ENCODE measurements around the gene CCL14. TPM values are rescaled to one million over a fixed set of nuclear protein-coding genes. Genes with fewer than 3 reads are reported as not detected.
A peak's percentile ranks its signal among the peaks of the same experiment; 100 is the strongest.

Gene CCL14
- total RNA-seq (2022) (not detected in 2 replicates), Bru-seq, nascent RNA (percentile 21 among the genes with signal in this experiment), BruChase-seq, experiment 1, labeled RNA remaining after a 2-hour chase (not detected), BruChase-seq, experiment 2, labeled RNA remaining after a 6-hour chase (not detected)
- long read RNA-seq = 0 reads

GRCh38 chr17:35986643-35987042 lies at the start of gene CCL14:
Gene CCL14 (minus strand): TSS chr17:35986729. CDS start chr17:35986649, 80 bp downstream.
- no TSS peak for BruUV-seq (replicated peaks)
- peaks cover 12% of the 10 kb centered on the region; the same call in 1 of the 2 replicates for H3K9me3 ChIP-seq
- no peaks in the 10 kb centered on the region for H3K36me3 ChIP-seq (ENCODE audit: control insufficient read depth, insufficient read depth, low read length)
- TF ChIP-seq CTCF (IDR thresholded peaks at IDR 0.05; ENCODE audit: insufficient read depth in 1 of 2, low read depth in 1 of 2, low read length in 1 of 2, severe bottlenecking in 1 of 2, unreplicated experiment in 1 of 2) = no peak
- no peaks in the 10 kb centered on the region for H3K27me3 ChIP-seq (replicated peaks; ENCODE audit: control insufficient read depth, insufficient read depth, low read length)
- no peaks in the 10 kb centered on the region for H3K4me1 Mint-ChIP-seq (ENCODE audit: low read depth, unreplicated experiment)
- no peaks in the 10 kb centered on the region for H3K27me3 Mint-ChIP-seq (ENCODE audit: insufficient read depth, unreplicated experiment)
- H3K4me1 ChIP-seq = peaks cover 7% of the 10 kb centered on the region
- no peak within 1 kb of the TSS for H3K27ac Mint-ChIP-seq (ENCODE audit: unreplicated experiment)
- peaks cover 9% of the 10 kb centered on the region for H3K9me3 Mint-ChIP-seq (ENCODE audit: unreplicated experiment)
- H3K36me3 Mint-ChIP-seq (ENCODE audit: insufficient read depth, unreplicated experiment) = no peaks in the 10 kb centered on the region
- ChIA-PET POLR2A (no interaction called here), CTCF (no interaction called here)
- H3K4me3 ChIP-seq (ENCODE audit: low read depth, low read length) = no peak within 1 kb of the TSS
- no peak for DNase-seq
- no peak within 1 kb of the TSS for H3K4me3 Mint-ChIP-seq (ENCODE audit: unreplicated experiment)
- intact Hi-C loops (cut with micrococcal nuclease; ENCODE audit: unreplicated experiment) = no loop called here

- no peaks in the 10 kb centered on the region; the same call in 1 of the 2 replicates for H3K27me3 ChIP-seq (replicated peaks; ENCODE audit: control insufficient read depth, insufficient read depth, low read length)
- H3K27me3 Mint-ChIP-seq (ENCODE audit: insufficient read depth, unreplicated experiment) = peaks cover 3% of the 10 kb centered on the region
- TF ChIP-seq CTCF (IDR thresholded peaks at IDR 0.05; ENCODE audit: insufficient read depth in 1 of 2, low read depth in 1 of 2, low read length in 1 of 2, severe bottlenecking in 1 of 2, unreplicated experiment in 1 of 2) = no peak
- no peaks in the 10 kb centered on the region for H3K9me3 ChIP-seq
- ChIA-PET POLR2A (no interaction called here), CTCF (no interaction called here)
- intact Hi-C loops (cut with micrococcal nuclease; ENCODE audit: unreplicated experiment) = no loop called here
- no peaks in the 10 kb centered on the region for H3K9me3 Mint-ChIP-seq (ENCODE audit: unreplicated experiment)
- H3K4me3 ChIP-seq (ENCODE audit: low read depth, low read length) = no peak overlapping the region
- DNase-seq = no peak
- H3K36me3 Mint-ChIP-seq (ENCODE audit: insufficient read depth, unreplicated experiment) = no peaks in the 10 kb centered on the region
- no peak overlapping the region for H3K4me3 Mint-ChIP-seq (ENCODE audit: unreplicated experiment)
- no peaks in the 10 kb centered on the region for H3K36me3 ChIP-seq (ENCODE audit: control insufficient read depth, insufficient read depth, low read length)
- H3K4me1 Mint-ChIP-seq (ENCODE audit: low read depth, unreplicated experiment) = no peaks in the 10 kb centered on the region
- BruUV-seq (replicated peaks) = no TSS peak
- no peaks in the 10 kb centered on the region for H3K4me1 ChIP-seq
- H3K27ac Mint-ChIP-seq (ENCODE audit: unreplicated experiment) = no peak overlapping the region
These were observed 49.7 kb upstream of the CCL14 start for GRCh38 chr17:36036235-36036634.

GRCh38 chr17:36034127-36034526 lies 47.6 kb upstream of the CCL14 start:
- no peak for TF ChIP-seq CTCF (IDR thresholded peaks at IDR 0.05; ENCODE audit: insufficient read depth in 1 of 2, low read depth in 1 of 2, low read length in 1 of 2, severe bottlenecking in 1 of 2, unreplicated experiment in 1 of 2)
- Mint-ChIP-seq H3K36me3 (ENCODE audit: insufficient read depth, unreplicated experiment) (no peaks in the 10 kb centered on the region), H3K4me1 (ENCODE audit: low read depth, unreplicated experiment) (peaks cover 10% of the 10 kb centered on the region), H3K9me3 (ENCODE audit: unreplicated experiment) (no peaks in the 10 kb centered on the region), H3K4me3 (ENCODE audit: unreplicated experiment) (no peak overlapping the region), H3K27me3 (ENCODE audit: insufficient read depth, unreplicated experiment) (peaks cover 12% of the 10 kb centered on the region), H3K27ac (ENCODE audit: unreplicated experiment) (no peak overlapping the region)
- no peaks in the 10 kb centered on the region for H3K36me3 ChIP-seq (ENCODE audit: control insufficient read depth, insufficient read depth, low read length)
- intact Hi-C loops (cut with micrococcal nuclease; ENCODE audit: unreplicated experiment) = no loop called here
- no peaks in the 10 kb centered on the region for H3K9me3 ChIP-seq
- no peak overlapping the region for H3K4me3 ChIP-seq (ENCODE audit: low read depth, low read length)
- CTCF ChIA-PET = no interaction called here
- POLR2A ChIA-PET = interaction anchor here (0.6 kb wide), 1 partner anchor 60 kb away, joined by 3 read pairs; no protein-coding TSS in a partner anchor
- DNase-seq = no peak
- no peaks in the 10 kb centered on the region for H3K4me1 ChIP-seq
- no peaks in the 10 kb centered on the region; the same call in none of the 2 replicates for H3K27me3 ChIP-seq (replicated peaks; ENCODE audit: control insufficient read depth, insufficient read depth, low read length)
- no TSS peak for BruUV-seq (replicated peaks)

Measured in Caco-2 (cell line).